Measurements from ENCODE around the gene MICAL3. TPM values are rescaled to one million over a fixed set of nuclear protein-coding genes. Genes with fewer than 3 reads are reported as not detected.

The MICAL3 gene
- total and polyA plus RNA-seq, 2 of the 8 experiments (the other 6 are each of a cell fraction or from before 2014, with no cell fraction given) = 8.3 to 41.8 TPM

DNA sequence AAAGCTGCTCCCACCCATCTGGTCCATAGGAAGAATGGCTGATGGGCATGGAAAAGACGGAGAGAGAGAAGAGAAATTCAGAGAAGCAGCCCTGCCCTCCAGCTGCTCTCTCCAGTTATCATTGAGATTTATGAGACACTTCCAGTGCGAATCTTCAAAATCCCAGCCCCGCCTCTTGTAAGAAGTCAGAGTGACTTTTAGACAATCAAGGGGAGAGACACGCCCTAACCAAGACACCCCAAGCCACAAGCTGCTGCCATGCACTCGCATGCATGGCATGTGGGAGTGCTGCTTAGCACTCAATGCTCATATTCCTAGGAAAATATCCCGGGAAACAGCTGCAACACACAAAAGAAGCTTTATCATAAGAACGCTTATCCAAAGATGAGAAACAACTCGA is 139.5 kb downstream of the MICAL3 start (continued):
- TF ChIP-seq, protein P1, sequence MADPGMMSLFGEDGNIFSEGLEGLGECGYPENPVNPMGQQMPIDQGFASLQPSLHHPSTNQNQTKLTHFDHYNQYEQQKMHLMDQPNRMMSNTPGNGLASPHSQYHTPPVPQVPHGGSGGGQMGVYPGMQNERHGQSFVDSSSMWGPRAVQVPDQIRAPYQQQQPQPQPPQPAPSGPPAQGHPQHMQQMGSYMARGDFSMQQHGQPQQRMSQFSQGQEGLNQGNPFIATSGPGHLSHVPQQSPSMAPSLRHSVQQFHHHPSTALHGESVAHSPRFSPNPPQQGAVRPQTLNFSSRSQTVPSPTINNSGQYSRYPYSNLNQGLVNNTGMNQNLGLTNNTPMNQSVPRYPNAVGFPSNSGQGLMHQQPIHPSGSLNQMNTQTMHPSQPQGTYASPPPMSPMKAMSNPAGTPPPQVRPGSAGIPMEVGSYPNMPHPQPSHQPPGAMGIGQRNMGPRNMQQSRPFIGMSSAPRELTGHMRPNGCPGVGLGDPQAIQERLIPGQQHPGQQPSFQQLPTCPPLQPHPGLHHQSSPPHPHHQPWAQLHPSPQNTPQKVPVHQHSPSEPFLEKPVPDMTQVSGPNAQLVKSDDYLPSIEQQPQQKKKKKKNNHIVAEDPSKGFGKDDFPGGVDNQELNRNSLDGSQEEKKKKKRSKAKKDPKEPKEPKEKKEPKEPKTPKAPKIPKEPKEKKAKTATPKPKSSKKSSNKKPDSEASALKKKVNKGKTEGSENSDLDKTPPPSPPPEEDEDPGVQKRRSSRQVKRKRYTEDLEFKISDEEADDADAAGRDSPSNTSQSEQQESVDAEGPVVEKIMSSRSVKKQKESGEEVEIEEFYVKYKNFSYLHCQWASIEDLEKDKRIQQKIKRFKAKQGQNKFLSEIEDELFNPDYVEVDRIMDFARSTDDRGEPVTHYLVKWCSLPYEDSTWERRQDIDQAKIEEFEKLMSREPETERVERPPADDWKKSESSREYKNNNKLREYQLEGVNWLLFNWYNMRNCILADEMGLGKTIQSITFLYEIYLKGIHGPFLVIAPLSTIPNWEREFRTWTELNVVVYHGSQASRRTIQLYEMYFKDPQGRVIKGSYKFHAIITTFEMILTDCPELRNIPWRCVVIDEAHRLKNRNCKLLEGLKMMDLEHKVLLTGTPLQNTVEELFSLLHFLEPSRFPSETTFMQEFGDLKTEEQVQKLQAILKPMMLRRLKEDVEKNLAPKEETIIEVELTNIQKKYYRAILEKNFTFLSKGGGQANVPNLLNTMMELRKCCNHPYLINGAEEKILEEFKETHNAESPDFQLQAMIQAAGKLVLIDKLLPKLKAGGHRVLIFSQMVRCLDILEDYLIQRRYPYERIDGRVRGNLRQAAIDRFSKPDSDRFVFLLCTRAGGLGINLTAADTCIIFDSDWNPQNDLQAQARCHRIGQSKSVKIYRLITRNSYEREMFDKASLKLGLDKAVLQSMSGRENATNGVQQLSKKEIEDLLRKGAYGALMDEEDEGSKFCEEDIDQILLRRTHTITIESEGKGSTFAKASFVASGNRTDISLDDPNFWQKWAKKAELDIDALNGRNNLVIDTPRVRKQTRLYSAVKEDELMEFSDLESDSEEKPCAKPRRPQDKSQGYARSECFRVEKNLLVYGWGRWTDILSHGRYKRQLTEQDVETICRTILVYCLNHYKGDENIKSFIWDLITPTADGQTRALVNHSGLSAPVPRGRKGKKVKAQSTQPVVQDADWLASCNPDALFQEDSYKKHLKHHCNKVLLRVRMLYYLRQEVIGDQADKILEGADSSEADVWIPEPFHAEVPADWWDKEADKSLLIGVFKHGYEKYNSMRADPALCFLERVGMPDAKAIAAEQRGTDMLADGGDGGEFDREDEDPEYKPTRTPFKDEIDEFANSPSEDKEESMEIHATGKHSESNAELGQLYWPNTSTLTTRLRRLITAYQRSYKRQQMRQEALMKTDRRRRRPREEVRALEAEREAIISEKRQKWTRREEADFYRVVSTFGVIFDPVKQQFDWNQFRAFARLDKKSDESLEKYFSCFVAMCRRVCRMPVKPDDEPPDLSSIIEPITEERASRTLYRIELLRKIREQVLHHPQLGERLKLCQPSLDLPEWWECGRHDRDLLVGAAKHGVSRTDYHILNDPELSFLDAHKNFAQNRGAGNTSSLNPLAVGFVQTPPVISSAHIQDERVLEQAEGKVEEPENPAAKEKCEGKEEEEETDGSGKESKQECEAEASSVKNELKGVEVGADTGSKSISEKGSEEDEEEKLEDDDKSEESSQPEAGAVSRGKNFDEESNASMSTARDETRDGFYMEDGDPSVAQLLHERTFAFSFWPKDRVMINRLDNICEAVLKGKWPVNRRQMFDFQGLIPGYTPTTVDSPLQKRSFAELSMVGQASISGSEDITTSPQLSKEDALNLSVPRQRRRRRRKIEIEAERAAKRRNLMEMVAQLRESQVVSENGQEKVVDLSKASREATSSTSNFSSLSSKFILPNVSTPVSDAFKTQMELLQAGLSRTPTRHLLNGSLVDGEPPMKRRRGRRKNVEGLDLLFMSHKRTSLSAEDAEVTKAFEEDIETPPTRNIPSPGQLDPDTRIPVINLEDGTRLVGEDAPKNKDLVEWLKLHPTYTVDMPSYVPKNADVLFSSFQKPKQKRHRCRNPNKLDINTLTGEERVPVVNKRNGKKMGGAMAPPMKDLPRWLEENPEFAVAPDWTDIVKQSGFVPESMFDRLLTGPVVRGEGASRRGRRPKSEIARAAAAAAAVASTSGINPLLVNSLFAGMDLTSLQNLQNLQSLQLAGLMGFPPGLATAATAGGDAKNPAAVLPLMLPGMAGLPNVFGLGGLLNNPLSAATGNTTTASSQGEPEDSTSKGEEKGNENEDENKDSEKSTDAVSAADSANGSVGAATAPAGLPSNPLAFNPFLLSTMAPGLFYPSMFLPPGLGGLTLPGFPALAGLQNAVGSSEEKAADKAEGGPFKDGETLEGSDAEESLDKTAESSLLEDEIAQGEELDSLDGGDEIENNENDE (IDR thresholded peaks at IDR 0.05; ENCODE audit: insufficient replicate concordance, low read length) = no peak
- TF ChIP-seq SIX5 (IDR thresholded peaks at IDR 0.05; ENCODE audit: low read depth, low read length) = no peak
- TF ChIP-seq CBX5 (IDR thresholded peaks at IDR 0.05; ENCODE audit: low read depth, low read length) = no peak
- TF ChIP-seq BCL11A (IDR thresholded peaks at IDR 0.05; ENCODE audit: low read depth in 2 of 2, low read length in 2 of 2) = no peak
- TF ChIP-seq TCF12 (IDR thresholded peaks at IDR 0.05; ENCODE audit: low read depth, low read length) = no peak
- TF ChIP-seq SUZ12 (IDR thresholded peaks at IDR 0.05; ENCODE audit: low read length) = no peak
- TF ChIP-seq NANOG (IDR thresholded peaks at IDR 0.05; ENCODE audit: insufficient read depth, low read depth, low read length, poor library complexity, severe bottlenecking) = no peak
- TF ChIP-seq SAP30 (IDR thresholded peaks at IDR 0.05; ENCODE audit: insufficient read depth, insufficient replicate concordance, low read length) = no peak
- TF ChIP-seq, protein P2, sequence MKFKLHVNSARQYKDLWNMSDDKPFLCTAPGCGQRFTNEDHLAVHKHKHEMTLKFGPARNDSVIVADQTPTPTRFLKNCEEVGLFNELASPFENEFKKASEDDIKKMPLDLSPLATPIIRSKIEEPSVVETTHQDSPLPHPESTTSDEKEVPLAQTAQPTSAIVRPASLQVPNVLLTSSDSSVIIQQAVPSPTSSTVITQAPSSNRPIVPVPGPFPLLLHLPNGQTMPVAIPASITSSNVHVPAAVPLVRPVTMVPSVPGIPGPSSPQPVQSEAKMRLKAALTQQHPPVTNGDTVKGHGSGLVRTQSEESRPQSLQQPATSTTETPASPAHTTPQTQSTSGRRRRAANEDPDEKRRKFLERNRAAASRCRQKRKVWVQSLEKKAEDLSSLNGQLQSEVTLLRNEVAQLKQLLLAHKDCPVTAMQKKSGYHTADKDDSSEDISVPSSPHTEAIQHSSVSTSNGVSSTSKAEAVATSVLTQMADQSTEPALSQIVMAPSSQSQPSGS (IDR thresholded peaks at IDR 0.05; ENCODE audit: low read length) = no peak
- TF ChIP-seq SP2 (IDR thresholded peaks at IDR 0.05; ENCODE audit: low read length) = no peak
